WI38 (cell line): ENCODE data around the gene POLD4.

ENCODE experiments used
- H3K4me3 ChIP-seq: 2 replicates; pipeline ENCODE4 v1.5.1; 2011; ENCODE audit warnings: low read depth, mild to moderate bottlenecking, control low read depth, low read length
- CTCF ChIP-seq: IDR thresholded peaks from 2 replicates; pipeline ENCODE4 v1.5.1; 2012; ENCODE audit warnings: low read depth, mild to moderate bottlenecking, control low read depth, low read length

The POLD4 gene

GRCh38 chr11:67313125-67313890 lies 40.0 kb downstream of the POLD4 start:
- TF ChIP-seq CTCF: no peak
- H3K4me3 ChIP-seq: no peak overlapping the region

GRCh38 chr11:67312187-67313021 lies 40.9 kb downstream of the POLD4 start:
- no peak overlapping the region for H3K4me3 ChIP-seq
- no peak for TF ChIP-seq CTCF

GRCh38 chr11:67311556-67312082 lies 41.7 kb downstream of the POLD4 start:
- no peak for TF ChIP-seq CTCF
- H3K4me3 ChIP-seq: no peak overlapping the region

- no peak for TF ChIP-seq CTCF
- no peak overlapping the region for H3K4me3 ChIP-seq
Measured at GRCh38 chr11:67311051-67311555, 42.2 kb downstream of the POLD4 start.

- H3K4me3 ChIP-seq: no peak overlapping the region
- TF ChIP-seq CTCF: no peak
Measured at GRCh38 chr11:67310246-67311050, 42.9 kb downstream of the POLD4 start.

- H3K4me3 ChIP-seq: no peak overlapping the region
- TF ChIP-seq CTCF: no peak
Measured at GRCh38 chr11:67309661-67310061, 43.7 kb downstream of the POLD4 start.
